Measurements from ENCODE around the gene IHH.

IHH gene

GRCh38 chr2:219022041-219022440 lies 38.7 kb downstream of the IHH start:
- ChIA-PET CTCF (interaction anchor here (0.6 to 1.7 kb wide), 3 partner anchors 9 to 98 kb away, joined by 3 to 4 read pairs (median 4); no protein-coding TSS in a partner anchor), POLR2A (no interaction called here)
- peaks cover 0 to 22% (median 1%) of the 10 kb centered on the region in 5 experiments for H3K27me3 ChIP-seq (replicated peaks in 2 of 5; ENCODE audit: control insufficient read depth in 4 of 5, insufficient read depth in 5 of 5, low read length in 4 of 5)
- no peak for DNase-seq
- H3K27ac ChIP-seq (ENCODE audit: insufficient read depth in 1 of 2, low read depth in 1 of 2, low read length in 2 of 2, poor library complexity in 1 of 2, severe bottlenecking in 2 of 2), result no peak overlapping the region
- no peaks in the 10 kb centered on the region for H3K36me3 ChIP-seq (ENCODE audit: control insufficient read depth in 4 of 4, insufficient read depth in 4 of 4, low read length in 3 of 4)
- no peaks in the 10 kb centered on the region for H3K9me3 ChIP-seq (ENCODE audit: control extremely low read depth in 1 of 5, control insufficient read depth in 4 of 5, insufficient read depth in 2 of 5, low read depth in 1 of 5, low read length in 4 of 5)
- 98% methylated on average over 10 of the region's 12 CpGs for WGBS (ENCODE audit: insufficient coverage)
- no peaks in the 10 kb centered on the region for H3K4me1 ChIP-seq (ENCODE audit: control extremely low read depth in 1 of 4, control insufficient read depth in 4 of 4, insufficient read depth in 4 of 4, low read length in 3 of 4)
- no peak overlapping the region for H3K4me3 ChIP-seq (ENCODE audit: control insufficient read depth in 1 of 7, extremely low read depth in 1 of 7, insufficient read depth in 4 of 7, low read depth in 2 of 7, low read length in 6 of 7)

GRCh38 chr2:219021591-219021990 lies 39.1 kb downstream of the IHH start:
- DNase-seq, result no peak
- Histone ChIP-seq H3K4me1 (ENCODE audit: control extremely low read depth in 1 of 4, control insufficient read depth in 4 of 4, insufficient read depth in 4 of 4, low read length in 3 of 4) (no peaks in the 10 kb centered on the region), H3K4me3 (ENCODE audit: control insufficient read depth in 1 of 7, extremely low read depth in 1 of 7, insufficient read depth in 4 of 7, low read depth in 2 of 7, low read length in 6 of 7) (no peak overlapping the region), H3K27ac (ENCODE audit: insufficient read depth in 1 of 2, low read depth in 1 of 2, low read length in 2 of 2, poor library complexity in 1 of 2, severe bottlenecking in 2 of 2) (no peak overlapping the region), H3K27me3 (replicated peaks in 2 of 5; ENCODE audit: control insufficient read depth in 4 of 5, insufficient read depth in 5 of 5, low read length in 4 of 5) (peaks cover 0 to 22% (median 1%) of the 10 kb centered on the region in 5 experiments), H3K9me3 (ENCODE audit: control extremely low read depth in 1 of 5, control insufficient read depth in 4 of 5, insufficient read depth in 2 of 5, low read depth in 1 of 5, low read length in 4 of 5) (no peaks in the 10 kb centered on the region), H3K36me3 (ENCODE audit: control insufficient read depth in 4 of 4, insufficient read depth in 4 of 4, low read length in 3 of 4) (no peaks in the 10 kb centered on the region)
- ChIA-PET CTCF (interaction anchor here (0.6 to 1.4 kb wide), 4 partner anchors 10 to 117 kb away, joined by 3 to 4 read pairs (median 3); no protein-coding TSS in a partner anchor), POLR2A (no interaction called here)
- 97% methylated on average over 6 of the region's 9 CpGs for WGBS (ENCODE audit: insufficient coverage)

- ChIA-PET CTCF (interaction anchor here (0.7 to 2.5 kb wide), 7 partner anchors 11 to 280 kb away, joined by 3 to 12 read pairs (median 3); no protein-coding TSS in a partner anchor), POLR2A (no interaction called here)
- Histone ChIP-seq H3K27me3 (replicated peaks in 2 of 5; ENCODE audit: control insufficient read depth in 4 of 5, insufficient read depth in 5 of 5, low read length in 4 of 5) (peaks cover 0 to 18% (median 0%) of the 10 kb centered on the region in 5 experiments), H3K27ac (ENCODE audit: insufficient read depth in 1 of 2, low read depth in 1 of 2, low read length in 2 of 2, poor library complexity in 1 of 2, severe bottlenecking in 2 of 2) (no peak overlapping the region), H3K4me3 (ENCODE audit: control insufficient read depth in 1 of 7, extremely low read depth in 1 of 7, insufficient read depth in 4 of 7, low read depth in 2 of 7, low read length in 6 of 7) (no peak overlapping the region), H3K36me3 (ENCODE audit: control insufficient read depth in 4 of 4, insufficient read depth in 4 of 4, low read length in 3 of 4) (no peaks in the 10 kb centered on the region), H3K9me3 (ENCODE audit: control extremely low read depth in 1 of 5, control insufficient read depth in 4 of 5, insufficient read depth in 2 of 5, low read depth in 1 of 5, low read length in 4 of 5) (no peaks in the 10 kb centered on the region), H3K4me1 (ENCODE audit: control extremely low read depth in 1 of 4, control insufficient read depth in 4 of 4, insufficient read depth in 4 of 4, low read length in 3 of 4) (no peaks in the 10 kb centered on the region)
- WGBS (ENCODE audit: insufficient coverage), result 92% methylated on average over 5 of the region's 11 CpGs
- no peak for DNase-seq
Measured at GRCh38 chr2:219020604-219021365, 39.9 kb downstream of the IHH start.

- ChIA-PET CTCF (interaction anchor here (0.6 to 2.7 kb wide), 7 partner anchors 10 to 476 kb away, joined by 3 to 12 read pairs (median 6); no protein-coding TSS in a partner anchor), POLR2A (no interaction called here)
- DNase-seq, result no peak
- Histone ChIP-seq H3K27me3 (replicated peaks in 2 of 5; ENCODE audit: control insufficient read depth in 4 of 5, insufficient read depth in 5 of 5, low read length in 4 of 5) (peaks cover 0 to 16% (median 8%) of the 10 kb centered on the region in 5 experiments), H3K4me3 (ENCODE audit: control insufficient read depth in 1 of 7, extremely low read depth in 1 of 7, insufficient read depth in 4 of 7, low read depth in 2 of 7, low read length in 6 of 7) (no peak overlapping the region), H3K4me1 (ENCODE audit: control extremely low read depth in 1 of 4, control insufficient read depth in 4 of 4, insufficient read depth in 4 of 4, low read length in 3 of 4) (no peaks in the 10 kb centered on the region), H3K36me3 (ENCODE audit: control insufficient read depth in 4 of 4, insufficient read depth in 4 of 4, low read length in 3 of 4) (no peaks in the 10 kb centered on the region), H3K9me3 (ENCODE audit: control extremely low read depth in 1 of 5, control insufficient read depth in 4 of 5, insufficient read depth in 2 of 5, low read depth in 1 of 5, low read length in 4 of 5) (no peaks in the 10 kb centered on the region), H3K27ac (ENCODE audit: insufficient read depth in 1 of 2, low read depth in 1 of 2, low read length in 2 of 2, poor library complexity in 1 of 2, severe bottlenecking in 2 of 2) (no peak overlapping the region)
- 93% methylated on average over 6 of the region's 6 CpGs for WGBS (ENCODE audit: insufficient coverage)
Measured at GRCh38 chr2:219019436-219019835, 41.3 kb downstream of the IHH start.

- H3K9me3 ChIP-seq (ENCODE audit: control extremely low read depth in 1 of 5, control insufficient read depth in 4 of 5, insufficient read depth in 2 of 5, low read depth in 1 of 5, low read length in 4 of 5), result no peaks in the 10 kb centered on the region
- DNase-seq, result no peak
- H3K36me3 ChIP-seq (ENCODE audit: control insufficient read depth in 4 of 4, insufficient read depth in 4 of 4, low read length in 3 of 4), result no peaks in the 10 kb centered on the region
- ChIA-PET POLR2A (no interaction called here), CTCF (interaction anchor here (1.2 to 2.7 kb wide), 6 partner anchors 9 to 167 kb away, joined by 3 to 12 read pairs (median 8); no protein-coding TSS in a partner anchor)
- H3K4me1 ChIP-seq (ENCODE audit: control extremely low read depth in 1 of 4, control insufficient read depth in 4 of 4, insufficient read depth in 4 of 4, low read length in 3 of 4), result no peaks in the 10 kb centered on the region
- peaks cover 0 to 18% (median 10%) of the 10 kb centered on the region in 5 experiments for H3K27me3 ChIP-seq (replicated peaks in 2 of 5; ENCODE audit: control insufficient read depth in 4 of 5, insufficient read depth in 5 of 5, low read length in 4 of 5)
- WGBS (ENCODE audit: insufficient coverage), result 93% methylated on average over 8 of the region's 10 CpGs
- no peak overlapping the region for H3K4me3 ChIP-seq (ENCODE audit: control insufficient read depth in 1 of 7, extremely low read depth in 1 of 7, insufficient read depth in 4 of 7, low read depth in 2 of 7, low read length in 6 of 7)
- no peak overlapping the region for H3K27ac ChIP-seq (ENCODE audit: insufficient read depth in 1 of 2, low read depth in 1 of 2, low read length in 2 of 2, poor library complexity in 1 of 2, severe bottlenecking in 2 of 2)
Measured at GRCh38 chr2:219018726-219019125, 42.0 kb downstream of the IHH start.

GRCh38 chr2:219018286-219018685 lies 42.4 kb downstream of the IHH start:
- POLR2A ChIA-PET, result no interaction called here
- H3K4me3 ChIP-seq (ENCODE audit: control insufficient read depth in 1 of 7, extremely low read depth in 1 of 7, insufficient read depth in 4 of 7, low read depth in 2 of 7, low read length in 6 of 7), result no peak overlapping the region
- 91% methylated on average over 3 of the region's 7 CpGs for WGBS (ENCODE audit: insufficient coverage)
- no peak for DNase-seq
- H3K27ac ChIP-seq (ENCODE audit: insufficient read depth in 1 of 2, low read depth in 1 of 2, low read length in 2 of 2, poor library complexity in 1 of 2, severe bottlenecking in 2 of 2), result no peak overlapping the region
- CTCF ChIA-PET, result interaction anchor here (1.2 to 2.7 kb wide), 6 partner anchors 9 to 166 kb away, joined by 3 to 12 read pairs (median 9); no protein-coding TSS in a partner anchor
- no peaks in the 10 kb centered on the region for H3K4me1 ChIP-seq (ENCODE audit: control extremely low read depth in 1 of 4, control insufficient read depth in 4 of 4, insufficient read depth in 4 of 4, low read length in 3 of 4)
- H3K27me3 ChIP-seq (replicated peaks in 2 of 5; ENCODE audit: control insufficient read depth in 4 of 5, insufficient read depth in 5 of 5, low read length in 4 of 5), result peaks cover 0 to 19% (median 12%) of the 10 kb centered on the region in 5 experiments
- H3K36me3 ChIP-seq (ENCODE audit: control insufficient read depth in 4 of 4, insufficient read depth in 4 of 4, low read length in 3 of 4), result no peaks in the 10 kb centered on the region
- no peaks in the 10 kb centered on the region for H3K9me3 ChIP-seq (ENCODE audit: control extremely low read depth in 1 of 5, control insufficient read depth in 4 of 5, insufficient read depth in 2 of 5, low read depth in 1 of 5, low read length in 4 of 5)

Data from common myeloid progenitor, CD34-positive (primary cell).